ENCODE data around the gene OSBPL5. TPM values are rescaled to one million over a fixed set of nuclear protein-coding genes. Genes with fewer than 3 reads are reported as not detected.

Gene OSBPL5
- polyA plus RNA-seq, 1 donor: 14.1 TPM

Other genes starting within 250 kb of the OSBPL5 start
- gene PHLDA2, start 235.9 kb downstream of the OSBPL5 start, polyA plus RNA-seq: 7.3 TPM
- 116 TPM for gene NAP1L4, start 173.0 kb downstream of the OSBPL5 start, polyA plus RNA-seq
- 41.6 TPM for gene CARS1, start 107.9 kb downstream of the OSBPL5 start, polyA plus RNA-seq
- not detected for gene MRGPRG, start 53.5 kb upstream of the OSBPL5 start, polyA plus RNA-seq
- gene MRGPRE, start 67.1 kb upstream of the OSBPL5 start, polyA plus RNA-seq: not detected
- gene ZNF195, start 213.8 kb upstream of the OSBPL5 start, polyA plus RNA-seq: 35.7 TPM

Measured in large intestine (tissue), 1 donor.